A673 (cell line): ENCODE results near the gene CCDC63.

ENCODE experiments used
- EZH2 ChIP-seq: fragments of 200-600 bp; sonication (generic); IDR thresholded peaks from 2 replicates; pipeline ENCODE4 v1.6.1; 2017; ENCODE audit warnings: borderline replicate concordance, low read depth, mild to moderate bottlenecking, mixed read lengths, antibody characterized with exemption, low read length; ENCODE audit not compliant: poor library complexity, severe bottlenecking
- TF ChIP-seq, protein P1 (sequence below): fragments of 300-800, 200-600 bp; sonication (generic); conservative IDR thresholded peaks from 2 replicates; pipeline ENCODE4 v1.5.1; 2017; ENCODE audit warnings: low read depth, mild to moderate bottlenecking, antibody characterized with exemption, low read length, moderate library complexity, mixed read lengths

- TF ChIP-seq, protein P1, sequence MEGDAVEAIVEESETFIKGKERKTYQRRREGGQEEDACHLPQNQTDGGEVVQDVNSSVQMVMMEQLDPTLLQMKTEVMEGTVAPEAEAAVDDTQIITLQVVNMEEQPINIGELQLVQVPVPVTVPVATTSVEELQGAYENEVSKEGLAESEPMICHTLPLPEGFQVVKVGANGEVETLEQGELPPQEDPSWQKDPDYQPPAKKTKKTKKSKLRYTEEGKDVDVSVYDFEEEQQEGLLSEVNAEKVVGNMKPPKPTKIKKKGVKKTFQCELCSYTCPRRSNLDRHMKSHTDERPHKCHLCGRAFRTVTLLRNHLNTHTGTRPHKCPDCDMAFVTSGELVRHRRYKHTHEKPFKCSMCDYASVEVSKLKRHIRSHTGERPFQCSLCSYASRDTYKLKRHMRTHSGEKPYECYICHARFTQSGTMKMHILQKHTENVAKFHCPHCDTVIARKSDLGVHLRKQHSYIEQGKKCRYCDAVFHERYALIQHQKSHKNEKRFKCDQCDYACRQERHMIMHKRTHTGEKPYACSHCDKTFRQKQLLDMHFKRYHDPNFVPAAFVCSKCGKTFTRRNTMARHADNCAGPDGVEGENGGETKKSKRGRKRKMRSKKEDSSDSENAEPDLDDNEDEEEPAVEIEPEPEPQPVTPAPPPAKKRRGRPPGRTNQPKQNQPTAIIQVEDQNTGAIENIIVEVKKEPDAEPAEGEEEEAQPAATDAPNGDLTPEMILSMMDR, result no peak
- TF ChIP-seq EZH2, result no peak
Measured at GRCh38 chr12:110907583-110907982, 60.8 kb downstream of the CCDC63 start.
